Naive thymus-derived CD8-positive, alpha-beta T cell (primary cell): ENCODE data around the gene GALNT18. TPM values are rescaled to one million over a fixed set of nuclear protein-coding genes. Genes with fewer than 3 reads are reported as not detected.

Experiments
- ATAC-seq, 2 donors: fragments of 150-1000 bp; cut with Tn5 transposase in 1 of 2; sonication (Bioruptor Pico), chemical (Tn5 transposase) in 1 of 2; 1 replicate in 1 of 2; 2 replicates in 1 of 2; pipeline ENCODE4 v1.10.0; 2021; ENCODE audit warnings: mild to moderate bottlenecking in 2 of 2, moderate library complexity in 2 of 2
- POLR2A ChIA-PET: fragments of 350-600 bp; sonication (Branson Sonifier 250); formaldehyde crosslinking; loops from one replicate; lab custom pipeline; 2021; ENCODE audit warnings: antibody characterized with exemption; lab: Charles Lee
- DNase-seq, 10 donors: peaks; one replicate each; pipeline versions ENCODE4 v3.0.0 to v3.0.0-alpha.2; 2020 to 2022
- H3K27ac Mint-ChIP-seq, 10 donors: one replicate each; pipeline ENCODE4 v1.8.0; 2020 to 2022; ENCODE audit warnings: mild to moderate bottlenecking in 10 of 10, mixed read lengths in 10 of 10, moderate library complexity in 4 of 10, inconsistent platforms in 1 of 10
- H3K27me3 Mint-ChIP-seq, 5 donors: one replicate each; pipeline ENCODE4 v1.8.0; 2021 to 2022; ENCODE audit warnings: mixed read lengths in 5 of 5
- H3K36me3 Mint-ChIP-seq, 3 donors: one replicate each; pipeline ENCODE4 v1.8.0; 2020 to 2022; ENCODE audit warnings: mixed read lengths in 3 of 3, mild to moderate bottlenecking in 2 of 3, inconsistent platforms in 1 of 3
- H3K4me1 Mint-ChIP-seq, 4 donors: one replicate each; pipeline ENCODE4 v1.8.0; 2021 to 2022; ENCODE audit warnings: mixed read lengths in 4 of 4
- H3K4me3 Mint-ChIP-seq, 10 donors: one replicate each; pipeline ENCODE4 v1.8.0; 2020 to 2022; ENCODE audit warnings: mild to moderate bottlenecking in 10 of 10, mixed read lengths in 10 of 10, moderate library complexity in 6 of 10, inconsistent platforms in 1 of 10
- H3K9me3 Mint-ChIP-seq, 9 donors: one replicate each; pipeline ENCODE4 v1.8.0; 2020 to 2022; ENCODE audit warnings: mixed read lengths in 9 of 9, mild to moderate bottlenecking in 3 of 9, inconsistent platforms in 1 of 9, moderate library complexity in 1 of 9
- polyA plus RNA-seq, 3 donors: library from polyadenylated mRNA; unstranded; fragments of 300-500 nt; fragmentation: Illumina TruSeq; gene quantifications; one replicate each; pipeline ENCODE4 v1.2.3, GENCODE V29; 2021
- total RNA-seq, 8 experiments: library from RNA in 2 of 8; stranded (reverse) in 2 of 8; gene quantifications; one replicate each; pipeline ENCODE4 v1.2.3 and lab custom pipeline; 2021 to 2026

GALNT18 gene
- total and polyA plus RNA-seq, 5 experiments from 2014 or later = not detected

- no peaks in the 10 kb centered on the region for H3K9me3 Mint-ChIP-seq
- H3K27ac Mint-ChIP-seq = no peak overlapping the region
- no peak overlapping the region for H3K4me3 Mint-ChIP-seq
- POLR2A ChIA-PET = no interaction called here
- H3K27me3 Mint-ChIP-seq = peaks cover 0 to 8% (median 1%) of the 10 kb centered on the region in 5 donors
- no peak for DNase-seq
- H3K36me3 Mint-ChIP-seq = no peaks in the 10 kb centered on the region
- ATAC-seq = no peak
- no peaks in the 10 kb centered on the region for H3K4me1 Mint-ChIP-seq
Observed at GRCh38 chr11:11545285-11546275, 76.2 kb downstream of the GALNT18 start.

GRCh38 chr11:11543656-11544055 is 78.1 kb downstream of the GALNT18 start:
- POLR2A ChIA-PET = no interaction called here
- Mint-ChIP-seq H3K4me3 (no peak overlapping the region), H3K9me3 (no peaks in the 10 kb centered on the region), H3K36me3 (no peaks in the 10 kb centered on the region), H3K27me3 (peaks cover 0 to 4% (median 0%) of the 10 kb centered on the region in 5 donors), H3K27ac (no peak overlapping the region), H3K4me1 (no peaks in the 10 kb centered on the region)
- no peak for DNase-seq
- ATAC-seq = no peak

GRCh38 chr11:11540157-11540556 is 81.6 kb downstream of the GALNT18 start:
- no peaks in the 10 kb centered on the region for H3K27me3 Mint-ChIP-seq
- DNase-seq = no peak
- H3K36me3 Mint-ChIP-seq = no peaks in the 10 kb centered on the region
- H3K4me3 Mint-ChIP-seq = no peak overlapping the region
- H3K4me1 Mint-ChIP-seq = no peaks in the 10 kb centered on the region
- POLR2A ChIA-PET = no interaction called here
- no peak for ATAC-seq
- no peaks in the 10 kb centered on the region for H3K9me3 Mint-ChIP-seq
- H3K27ac Mint-ChIP-seq = no peak overlapping the region

- peaks cover 0 to 3% (median 0%) of the 10 kb centered on the region in 9 donors for H3K9me3 Mint-ChIP-seq
- no peaks in the 10 kb centered on the region for H3K27me3 Mint-ChIP-seq
- no peak overlapping the region for H3K4me3 Mint-ChIP-seq
- H3K4me1 Mint-ChIP-seq = no peaks in the 10 kb centered on the region
- H3K27ac Mint-ChIP-seq = no peak overlapping the region
- ATAC-seq (no peak), DNase-seq (no peak)
- POLR2A ChIA-PET = no interaction called here
- H3K36me3 Mint-ChIP-seq = no peaks in the 10 kb centered on the region
Observed at GRCh38 chr11:11538277-11538960, 83.4 kb downstream of the GALNT18 start.

- peaks cover 0 to 3% (median 0%) of the 10 kb centered on the region in 9 donors for H3K9me3 Mint-ChIP-seq
- no peak for ATAC-seq
- no peaks in the 10 kb centered on the region for H3K27me3 Mint-ChIP-seq
- H3K4me3 Mint-ChIP-seq = no peak overlapping the region
- no peaks in the 10 kb centered on the region for H3K4me1 Mint-ChIP-seq
- no peak overlapping the region for H3K27ac Mint-ChIP-seq
- no peak for DNase-seq
- POLR2A ChIA-PET = no interaction called here
- H3K36me3 Mint-ChIP-seq = no peaks in the 10 kb centered on the region
Observed at GRCh38 chr11:11537871-11538270, 83.9 kb downstream of the GALNT18 start.

GRCh38 chr11:11537372-11537771 is 84.4 kb downstream of the GALNT18 start:
- Mint-ChIP-seq H3K4me1 (no peaks in the 10 kb centered on the region), H3K27me3 (no peaks in the 10 kb centered on the region), H3K27ac (no peak overlapping the region), H3K36me3 (no peaks in the 10 kb centered on the region), H3K9me3 (peaks cover 0 to 3% (median 0%) of the 10 kb centered on the region in 9 donors), H3K4me3 (no peak overlapping the region)
- no peak for ATAC-seq
- DNase-seq = no peak
- POLR2A ChIA-PET = no interaction called here

GRCh38 chr11:11536650-11537049 is 85.2 kb downstream of the GALNT18 start:
- Mint-ChIP-seq H3K36me3 (no peaks in the 10 kb centered on the region), H3K27me3 (peaks cover 0 to 2% (median 0%) of the 10 kb centered on the region in 5 donors), H3K9me3 (peaks cover 0 to 3% (median 0%) of the 10 kb centered on the region in 9 donors), H3K4me1 (no peaks in the 10 kb centered on the region), H3K27ac (no peak overlapping the region), H3K4me3 (no peak overlapping the region)
- POLR2A ChIA-PET = interaction anchor here (0.6 kb wide), 1 partner anchor 71 kb away, joined by 3 read pairs; no protein-coding TSS in a partner anchor
- DNase-seq = no peak
- ATAC-seq = no peak

- H3K4me3 Mint-ChIP-seq = peak overlapping the region in 1 of 10 donors; percentile 20
- H3K9me3 Mint-ChIP-seq = peaks cover 0 to 3% (median 0%) of the 10 kb centered on the region in 9 donors
- no peak for DNase-seq
- POLR2A ChIA-PET = no interaction called here
- H3K4me1 Mint-ChIP-seq = no peaks in the 10 kb centered on the region
- H3K27me3 Mint-ChIP-seq = peaks cover 0 to 3% (median 0%) of the 10 kb centered on the region in 5 donors
- H3K36me3 Mint-ChIP-seq = no peaks in the 10 kb centered on the region
- no peak overlapping the region for H3K27ac Mint-ChIP-seq
- no peak for ATAC-seq
Observed at GRCh38 chr11:11535611-11536010, 86.2 kb downstream of the GALNT18 start.

- H3K4me3 Mint-ChIP-seq = no peak overlapping the region
Observed at GRCh38 chr11:11534981-11535380, 86.8 kb downstream of the GALNT18 start.

GRCh38 chr11:11533751-11534150 is 88.1 kb downstream of the GALNT18 start:
- Mint-ChIP-seq H3K27me3 (peaks cover 0 to 3% (median 0%) of the 10 kb centered on the region in 5 donors), H3K4me3 (no peak overlapping the region), H3K27ac (no peak overlapping the region), H3K9me3 (peaks cover 0 to 4% (median 1%) of the 10 kb centered on the region in 9 donors), H3K4me1 (no peaks in the 10 kb centered on the region), H3K36me3 (no peaks in the 10 kb centered on the region)
- POLR2A ChIA-PET = no interaction called here
- ATAC-seq (no peak), DNase-seq (no peak)

More at GRCh38 chr11:11534981-11535380, 86.8 kb downstream of the GALNT18 start:
- POLR2A ChIA-PET = no interaction called here
- Mint-ChIP-seq H3K36me3 (no peaks in the 10 kb centered on the region), H3K27me3 (peaks cover 0 to 3% (median 0%) of the 10 kb centered on the region in 5 donors), H3K9me3 (peaks cover 0 to 3% (median 0%) of the 10 kb centered on the region in 9 donors), H3K4me1 (no peaks in the 10 kb centered on the region), H3K27ac (no peak overlapping the region)
- no peak for ATAC-seq
- no peak for DNase-seq

- peaks cover 0 to 3% (median 0%) of the 10 kb centered on the region in 5 donors for H3K27me3 Mint-ChIP-seq
- no peaks in the 10 kb centered on the region for H3K4me1 Mint-ChIP-seq
- ATAC-seq (no peak), DNase-seq (no peak)
- no peak overlapping the region for H3K4me3 Mint-ChIP-seq
- peaks cover 0 to 10% (median 3%) of the 10 kb centered on the region in 9 donors for H3K9me3 Mint-ChIP-seq
- no peak overlapping the region for H3K27ac Mint-ChIP-seq
- POLR2A ChIA-PET = no interaction called here
- no peaks in the 10 kb centered on the region for H3K36me3 Mint-ChIP-seq
Observed at GRCh38 chr11:11533057-11533456, 88.7 kb downstream of the GALNT18 start.

- H3K36me3 Mint-ChIP-seq = no peaks in the 10 kb centered on the region
- ATAC-seq = no peak
- no peak overlapping the region for H3K4me3 Mint-ChIP-seq
- peaks cover 0 to 14% (median 3%) of the 10 kb centered on the region in 9 donors for H3K9me3 Mint-ChIP-seq
- H3K27me3 Mint-ChIP-seq = peaks cover 0 to 3% (median 0%) of the 10 kb centered on the region in 5 donors
- POLR2A ChIA-PET = no interaction called here
- DNase-seq = no peak
- H3K4me1 Mint-ChIP-seq = no peaks in the 10 kb centered on the region
- no peak overlapping the region for H3K27ac Mint-ChIP-seq
Observed at GRCh38 chr11:11532574-11532973, 89.2 kb downstream of the GALNT18 start.
